Fibroblast of peridontal ligament (primary cell): ENCODE data around the gene XPO6.

Source experiments
- DNase-seq: peaks from one replicate; pipeline ENCODE4 v3.0.0-alpha.2; 2010; ENCODE audit errors: extremely low read depth

Gene XPO6

GRCh38 chr16:28089205-28089991, 122.4 kb downstream of the XPO6 start:
- no peak for DNase-seq

- DNase-seq, result no peak
Measured at GRCh38 chr16:28087675-28088300, 124.0 kb downstream of the XPO6 start.

GRCh38 chr16:28087140-28087660, 124.6 kb downstream of the XPO6 start:
- no peak for DNase-seq

GRCh38 chr16:28086186-28087139, 125.3 kb downstream of the XPO6 start:
- DNase-seq, result no peak

- DNase-seq, result no peak
Measured at GRCh38 chr16:28085389-28086171, 126.2 kb downstream of the XPO6 start.

- no peak for DNase-seq
Measured at GRCh38 chr16:28084209-28084608, 127.6 kb downstream of the XPO6 start.

GRCh38 chr16:28082624-28083023, 129.1 kb downstream of the XPO6 start:
- DNase-seq, result no peak

- no peak for DNase-seq
Measured at GRCh38 chr16:28081391-28081968, 130.3 kb downstream of the XPO6 start.

GRCh38 chr16:28078261-28078660, 133.5 kb downstream of the XPO6 start:
- no peak for DNase-seq

GRCh38 chr16:28073836-28074235, 137.9 kb downstream of the XPO6 start:
- no peak for DNase-seq

GRCh38 chr16:28072087-28072486, 139.7 kb downstream of the XPO6 start:
- no peak for DNase-seq

GRCh38 chr16:28069971-28070794, 141.6 kb downstream of the XPO6 start:
- no peak for DNase-seq

- DNase-seq, result no peak
Measured at GRCh38 chr16:28068976-28069375, 142.8 kb downstream of the XPO6 start.

- DNase-seq, result peak; percentile 12
Measured at GRCh38 chr16:28067604-28068379, 144.0 kb downstream of the XPO6 start.

- no peak for DNase-seq
Measured at GRCh38 chr16:28064706-28065249, 147.0 kb downstream of the XPO6 start.

GRCh38 chr16:28064150-28064549, 147.6 kb downstream of the XPO6 start:
- DNase-seq, result no peak

- no peak for DNase-seq
Measured at GRCh38 chr16:28063591-28064061, 148.1 kb downstream of the XPO6 start, which contains the start of gene GSG1L. Gene GSG1L (minus strand): TSS chr16:28063714. CDS start chr16:28063424, 290 bp downstream.

- no peak for DNase-seq
Measured at GRCh38 chr16:28062847-28063521, 148.8 kb downstream of the XPO6 start.
